HepG2 (cell line): ENCODE results near the gene SP140L. TPM values are rescaled to one million over a fixed set of nuclear protein-coding genes. Genes with fewer than 3 reads are reported as not detected.

Experiments
- ATAC-seq: fragments of 200-7000 bp; cut with Tn5 transposase; 3 replicates; pipeline ENCODE4 v1.9.1; 2020; ENCODE audit warnings: mild to moderate bottlenecking, moderate library complexity
- BruUV-seq: library from RNA; stranded (reverse); fragments of 400-500 nt; replicated peaks from 2 replicates; lab custom pipeline; 2021; lab: Mats Ljungman, UMichigan
- CTCF ChIA-PET: fragments of 300-600 bp; formaldehyde crosslinking; extraction: SDS; loops from one replicate; lab custom pipeline; 2021; ENCODE audit warnings: low total read pairs, inconsistent platforms, low intra/inter-chr PET ratio; lab: Yijun Ruan, JAX
- POLR2A ChIA-PET: fragments of 350-600 bp; sonication (Branson Sonifier 250); formaldehyde crosslinking; loops from one replicate; lab custom pipeline; 2020; ENCODE audit warnings: antibody characterized with exemption, inconsistent platforms; lab: Yijun Ruan, JAX
- DNase-seq: peaks from one replicate; pipeline ENCODE4 v3.0.0-alpha.2; 2015; ENCODE audit warnings: low spot score
- FAIRE-seq: peaks from 3 replicates; lab custom pipeline; 2011; peaks lifted over from hg19 to GRCh38; lab: Jason Lieb, UNC
- H2AFZ ChIP-seq: one replicate; pipeline ENCODE4 v1.6.1; 2011; ENCODE audit warnings: low read length, inconsistent platforms
- H3K27ac ChIP-seq: fragments of 300-600 bp; 3 replicates; pipeline ENCODE4 v1.8.0; 2011; ENCODE audit warnings: mixed run types, mild to moderate bottlenecking, mixed read lengths, low read length, inconsistent platforms; ENCODE audit not compliant: insufficient read depth; ENCODE audit errors: extremely low read length
- H3K27me3 ChIP-seq, 2 experiments: fragments of 200-600 bp in 1 of 2; 2 replicates in 1 of 2; 3 replicates in 1 of 2; pipeline versions ENCODE4 v1.6.0 to v1.8.0; 2011; ENCODE audit warnings: low read length in 2 of 2, mild to moderate bottlenecking in 2 of 2, moderate library complexity in 2 of 2, inconsistent platforms in 1 of 2; ENCODE audit not compliant: insufficient read depth in 2 of 2, control insufficient read depth in 1 of 2
- H3K36me3 ChIP-seq, 2 experiments: fragments of 200-600 bp in 1 of 2; replicated peaks in 1 of 2; 2 replicates in 1 of 2; 3 replicates in 1 of 2; pipeline versions ENCODE4 v1.5.1 to v1.8.0; 2011; ENCODE audit warnings: low read length in 2 of 2, inconsistent platforms in 1 of 2; ENCODE audit not compliant: insufficient read depth in 2 of 2, control insufficient read depth in 1 of 2
- H3K4me1 ChIP-seq: 2 replicates; pipeline ENCODE4 v1.5.1; 2012; ENCODE audit warnings: low read length, inconsistent platforms; ENCODE audit not compliant: insufficient read depth
- H3K4me2 ChIP-seq: 2 replicates; pipeline ENCODE4 v1.6.0; 2011; ENCODE audit warnings: low read depth, low read length, inconsistent platforms
- H3K4me3 ChIP-seq, 3 experiments: fragments of 200-600 bp in 1 of 3; sonication (generic), shearing (Covaris generic) in 1 of 3; replicated peaks in 1 of 3; 2 replicates each; pipeline ENCODE4 v1.5.1; 2011 to 2016; ENCODE audit warnings: low read length in 3 of 3, inconsistent platforms in 2 of 3, low read depth in 2 of 3, mild to moderate bottlenecking in 2 of 3, control low read depth in 1 of 3, mixed read lengths in 1 of 3; ENCODE audit not compliant: insufficient read depth in 1 of 3
- H3K79me2 ChIP-seq: one replicate; pipeline ENCODE4 v1.6.1; 2011; ENCODE audit warnings: low read length, inconsistent platforms; ENCODE audit not compliant: insufficient read depth
- H3K9ac ChIP-seq: 2 replicates; pipeline ENCODE4 v1.6.0; 2011; ENCODE audit warnings: mild to moderate bottlenecking, low read depth, low read length, inconsistent platforms; ENCODE audit not compliant: insufficient read depth
- H3K9me3 ChIP-seq: 2 replicates; pipeline ENCODE4 v1.5.1; 2012; ENCODE audit warnings: mild to moderate bottlenecking, low read length
- H4K20me1 ChIP-seq: 2 replicates; pipeline ENCODE4 v1.6.0; 2011; ENCODE audit warnings: inconsistent platforms, mild to moderate bottlenecking, low read length, moderate library complexity; ENCODE audit not compliant: insufficient read depth
- AKNA ChIP-seq: sonication (generic); formaldehyde crosslinking; IDR thresholded peaks from 2 replicates; pipeline ENCODE4 v1.4.0; 2020; ENCODE audit warnings: missing genetic modification reagents, borderline replicate concordance
- CHD2 ChIP-seq: IDR thresholded peaks from 2 replicates; pipeline ENCODE4 v1.6.1; 2011; ENCODE audit warnings: low read depth, low read length, improper control_type of control experiment
- DNMT3B ChIP-seq: conservative IDR thresholded peaks from 2 replicates; pipeline ENCODE4 v1.6.1; 2016; ENCODE audit warnings: missing biosample characterization, control low read depth
- FOXA1 ChIP-seq, 2 experiments: fragments of 450-650 bp in 1 of 2; sonication (generic) in 1 of 2; formaldehyde crosslinking in 1 of 2; IDR thresholded peaks; 2 replicates each; pipeline versions ENCODE4 v1.4.0 to v1.6.1; 2016 to 2020; ENCODE audit warnings: missing genetic modification reagents in 1 of 2
- GLI4 ChIP-seq: sonication (generic); formaldehyde crosslinking; IDR thresholded peaks from 2 replicates; pipeline ENCODE4 v1.5.1; 2020; ENCODE audit warnings: missing genetic modification reagents, mild to moderate bottlenecking, moderate library complexity, borderline replicate concordance
- HDAC6 ChIP-seq: fragments of 200-600 bp; sonication (generic); IDR thresholded peaks from 2 replicates; pipeline ENCODE4 v1.7.0; 2017; ENCODE audit warnings: mild to moderate bottlenecking, antibody characterized with exemption, low read length, low read depth
- MAX ChIP-seq: IDR thresholded peaks from 2 replicates; pipeline ENCODE4 v1.6.1; 2012; ENCODE audit warnings: inconsistent platforms
- MLLT10 ChIP-seq: sonication (generic); formaldehyde crosslinking; IDR thresholded peaks from 2 replicates; pipeline ENCODE4 v1.4.0; 2020; ENCODE audit warnings: missing genetic modification reagents
- NONO ChIP-seq, 2 experiments: fragments of 450-650 bp in 1 of 2; sonication (generic) in 1 of 2; formaldehyde crosslinking in 1 of 2; IDR thresholded peaks in 1 of 2; conservative IDR thresholded peaks in 1 of 2; 2 replicates each; pipeline versions ENCODE4 v1.6.1 to v1.8.0; 2017 to 2022; ENCODE audit warnings: mild to moderate bottlenecking in 1 of 2, missing genetic modification reagents in 1 of 2, moderate library complexity in 1 of 2
- SMC3 ChIP-seq: IDR thresholded peaks from 2 replicates; pipeline ENCODE4 v1.6.1; 2011; ENCODE audit warnings: low read length, improper control_type of control experiment
- ZBTB25 ChIP-seq: IDR thresholded peaks from 2 replicates; pipeline ENCODE4 v1.6.1; 2018; ENCODE audit warnings: missing genetic modification reagents
- ZBTB26 ChIP-seq: IDR thresholded peaks from 2 replicates; pipeline ENCODE4 v1.6.1; 2016; ENCODE audit warnings: missing compliant biosample characterization, missing genetic modification reagents, borderline replicate concordance
- ZNF232 ChIP-seq: sonication (generic); formaldehyde crosslinking; IDR thresholded peaks from 2 replicates; pipeline ENCODE4 v1.4.0; 2020; ENCODE audit warnings: missing genetic modification reagents, borderline replicate concordance
- ZNF558 ChIP-seq: sonication (generic); formaldehyde crosslinking; IDR thresholded peaks from 2 replicates; pipeline ENCODE4 v1.9.0; 2022; ENCODE audit warnings: mild to moderate bottlenecking, missing genetic modification reagents, borderline replicate concordance
- ZNF670 ChIP-seq: sonication (generic); formaldehyde crosslinking; IDR thresholded peaks from 2 replicates; pipeline ENCODE4 v1.8.0; 2022; ENCODE audit warnings: mild to moderate bottlenecking, missing genetic modification reagents, borderline replicate concordance
- ZNF7 ChIP-seq: IDR thresholded peaks from 2 replicates; pipeline ENCODE4 v1.6.1; 2016; ENCODE audit warnings: missing biosample characterization, missing genetic modification reagents
- ZNF776 ChIP-seq: sonication (generic); formaldehyde crosslinking; IDR thresholded peaks from 2 replicates; pipeline ENCODE4 v1.4.0; 2020; ENCODE audit warnings: mild to moderate bottlenecking, missing genetic modification reagents
- ZNF792 ChIP-seq: IDR thresholded peaks from 2 replicates; pipeline ENCODE4 v1.6.1; 2016
- WGBS: methylation state at CpG from one replicate; pipeline ENCODE4 v1.1.6; 2017; ENCODE audit warnings: low lambda C conversion rate; 5-methylcytosine and 5-hydroxymethylcytosine counted together
- in situ Hi-C: cut with HindIII; loops from 2 replicates; pipeline ENCODE4 v1.10.0; 2017; ENCODE audit warnings: low pct_unique_long_range_greater_than_20kb; ENCODE audit not compliant: extremely low pct_ligation_motif_present
- intact Hi-C: fragments of 100-400 bp; cut with micrococcal nuclease; formaldehyde crosslinking; loops from one replicate; pipeline ENCODE4 v1.10.0; 2022; ENCODE audit not compliant: unreplicated experiment
- polyA plus RNA-seq, 8 experiments: library from polyadenylated mRNA; depleted of rRNA in 3 of 8; stranded (reverse) in 7 of 8; unstranded in 1 of 8; fragments of >200 nt; fragmentation: Illumina TruSeq in 4 of 8; extraction: Trizol in 4 of 8; gene quantifications; 2 replicates each; pipeline versions ENCODE4 v1.2.1 to v1.2.3, GENCODE V29; 2011 to 2016; ENCODE audit warnings: low read depth in 4 of 8, missing spikeins in 1 of 8, mixed read lengths in 1 of 8; ENCODE audit not compliant: insufficient read depth in 1 of 8
- total RNA-seq, 5 experiments: library from RNA; depleted of rRNA; stranded (reverse); fragments of >200 nt; fragmentation: Illumina TruSeq; extraction: Trizol; gene quantifications; 2 replicates each; pipeline ENCODE4 v1.2.3, GENCODE V29; 2016; ENCODE audit warnings: low read depth in 1 of 5

Gene SP140L
- total and polyA plus RNA-seq, 2 of the 13 experiments (the other 11 are each of a cell fraction or from before 2014, with no cell fraction given) = 10.9 to 17.5 TPM

- no peak for TF ChIP-seq MAX
- TF ChIP-seq ZNF232 (CRISPR knock-in tag) = no peak
- no peak for TF ChIP-seq ZBTB26 (CRISPR knock-in tag)
- TF ChIP-seq SMC3 = no peak
- no peak for TF ChIP-seq GLI4 (CRISPR knock-in tag)
- TF ChIP-seq ZNF558 (CRISPR knock-in tag) = no peak
- no peak for TF ChIP-seq ZNF7 (CRISPR knock-in tag)
- no peak for TF ChIP-seq ZBTB25
- no peak for TF ChIP-seq ZNF670 (CRISPR knock-in tag)
- TF ChIP-seq HDAC6 = no peak
Measured at GRCh38 chr2:230444832-230445231, 117.8 kb downstream of the SP140L start (continued).

- ChIA-PET POLR2A (no interaction called here), CTCF (no interaction called here)
- intact Hi-C loops (no loop called here), in situ Hi-C loops (no loop called here)
- H3K79me2 ChIP-seq = no peaks in the 10 kb centered on the region
- H3K36me3 ChIP-seq = peaks cover 3 to 15% of the 10 kb centered on the region in 2 experiments; a peak in 4 of 5 replicates
- no peaks in the 10 kb centered on the region for H3K27me3 ChIP-seq
- WGBS = 90% methylated on average over 7 of the region's 7 CpGs
- H3K4me3 ChIP-seq = no peak overlapping the region
- no peak overlapping the region for H3K4me2 ChIP-seq
- H2AFZ ChIP-seq = no peak overlapping the region
- no peaks in the 10 kb centered on the region for H3K9me3 ChIP-seq
- FAIRE-seq (no peak), DNase-seq (no peak), ATAC-seq (no peak)
- H4K20me1 ChIP-seq = no peaks in the 10 kb centered on the region
- BruUV-seq = no TSS peak
- no peaks in the 10 kb centered on the region for H3K4me1 ChIP-seq
- H3K27ac ChIP-seq = no peak overlapping the region
- no peak overlapping the region for H3K9ac ChIP-seq
- TF ChIP-seq DNMT3B (no peak), ZNF776 (CRISPR knock-in tag) (no peak), FOXA1 (IDR thresholded peaks at IDR 0.05) (no peak), FOXA1 (CRISPR knock-in tag; IDR thresholded peaks at IDR 0.05) (no peak), MLLT10 (CRISPR knock-in tag) (no peak), ZNF792 (no peak), CHD2 (no peak), AKNA (no peak), NONO (IDR thresholded peaks at IDR 0.05) (no peak), NONO (CRISPR knock-in tag; conservative IDR thresholded peaks at IDR 0.05) (no peak)
Measured at GRCh38 chr2:230447036-230447435, 120.0 kb downstream of the SP140L start.
